ENCODE measurements around the gene FEV. TPM values are rescaled to one million over a fixed set of nuclear protein-coding genes. Genes with fewer than 3 reads are reported as not detected.

The FEV gene
- total and polyA plus RNA-seq, 2 donors (not counting 3 experiments of a cell fraction or from before 2014, with no cell fraction given), result not detected

GRCh38 chr2:219027511-219028055, 42.6 kb upstream of the FEV start:
- no peak overlapping the region for H3K4me3 ChIP-seq (replicated peaks in 1 of 3; ENCODE audit: insufficient read depth in 1 of 3, low read depth in 1 of 3, low read length in 3 of 3)
- no peak overlapping the region for H3K4me2 ChIP-seq (ENCODE audit: insufficient read depth, low read length)
- H3K9ac ChIP-seq (replicated peaks; ENCODE audit: extremely low read depth, insufficient read depth, low read length), result no peak overlapping the region
- DNase-seq (ENCODE audit: low read depth, low spot score) (no peak), FAIRE-seq (no peak)
- no peaks in the 10 kb centered on the region for H4K20me1 ChIP-seq (replicated peaks; ENCODE audit: control insufficient read depth, extremely low read depth, insufficient read depth, low read length)
- no peaks in the 10 kb centered on the region for H3K9me1 ChIP-seq (replicated peaks; ENCODE audit: control insufficient read depth, extremely low read depth, insufficient read depth, low read length)
- no peak overlapping the region for H2AFZ ChIP-seq (ENCODE audit: low read depth, low read length)
- no peaks in the 10 kb centered on the region for H3K36me3 ChIP-seq (ENCODE audit: control insufficient read depth in 2 of 2, extremely low read depth in 1 of 2, insufficient read depth in 2 of 2, low read length in 2 of 2)
- H3K27me3 ChIP-seq (ENCODE audit: control insufficient read depth in 2 of 2, insufficient read depth in 2 of 2, low read length in 2 of 2), result peaks cover 0 to 5% of the 10 kb centered on the region in 2 experiments
- CTCF ChIA-PET, result interaction anchor here (1.0 to 9.9 kb wide), 6 partner anchors 10 to 129 kb away, joined by 3 to 418 read pairs (median 5); partner anchors contain the start of gene NHEJ1
- intact Hi-C loops (cut with micrococcal nuclease), result loop anchor here (2.0 kb wide), 1 partner anchor 47 kb away; no protein-coding TSS in a partner anchor
- no peak overlapping the region for H3K27ac ChIP-seq (ENCODE audit: insufficient read depth, low read depth, low read length)
- no peaks in the 10 kb centered on the region for H3K79me2 ChIP-seq (ENCODE audit: control insufficient read depth, insufficient read depth, low read length)
- no peaks in the 10 kb centered on the region for H3K4me1 ChIP-seq (ENCODE audit: control insufficient read depth, extremely low read depth, insufficient read depth, low read length)
- dilution Hi-C loops (cut with MboI; ENCODE audit: extremely low pct_ligation_motif_present, low sequenced_read_pairs), result no loop called here
- H3K9me3 ChIP-seq (replicated peaks; ENCODE audit: control insufficient read depth, insufficient read depth, low read length), result no peaks in the 10 kb centered on the region
- TF ChIP-seq EZH2 (IDR thresholded peaks at IDR 0.05; ENCODE audit: borderline replicate concordance, low read depth, low read length, severe bottlenecking) (no peak), POLR2A (IDR thresholded peaks at IDR 0.05; ENCODE audit: low read depth, low read length) (no peak), FOS (IDR thresholded peaks at IDR 0.05; ENCODE audit: borderline replicate concordance, insufficient read depth, low read length) (no peak), CTCF (IDR thresholded peaks at IDR 0.05; ENCODE audit: extremely low read depth in 1 of 2, insufficient read depth in 1 of 2, low read depth in 1 of 2, low read length in 2 of 2) (no peak), POLR2AphosphoS5 (IDR thresholded peaks at IDR 0.05; ENCODE audit: insufficient read depth, low read depth, low read length) (no peak), GATA2 (IDR thresholded peaks at IDR 0.05; ENCODE audit: insufficient read depth, insufficient read length, low read depth, low read length) (no peak), MYC (IDR thresholded peaks at IDR 0.05; ENCODE audit: low read depth, low read length) (no peak), MAX (IDR thresholded peaks at IDR 0.05; ENCODE audit: insufficient read depth, insufficient read length) (no peak), JUN (IDR thresholded peaks at IDR 0.05; ENCODE audit: borderline replicate concordance, insufficient read depth, insufficient read length, low read depth) (no peak)
- no TSS peak for BruUV-seq (replicated peaks)
- POLR2A ChIA-PET, result no interaction called here
